Sigmoid colon (tissue), 3 donors: ENCODE data around the gene ZYG11A.

Experiments
- CTCF ChIP-seq, 4 experiments: fragments of 450-650 bp in 3 of 4; fragments of 200-600 bp in 1 of 4; IDR thresholded peaks; one replicate each; pipeline ENCODE4 v1.5.1; 2016 to 2019; ENCODE audit warnings: antibody characterized with exemption in 4 of 4, mild to moderate bottlenecking in 3 of 4, moderate library complexity in 2 of 4
- POLR2A ChIP-seq, 2 donors: fragments of 450-650 bp; IDR thresholded peaks; one replicate each; pipeline ENCODE4 v1.6.1; 2016; ENCODE audit warnings: antibody characterized with exemption in 2 of 2, mild to moderate bottlenecking in 2 of 2, moderate library complexity in 2 of 2

GRCh38 chr1:52928015-52928404, 85.5 kb downstream of the ZYG11A start:
- TF ChIP-seq CTCF (IDR thresholded peaks at IDR 0.05) (no peak), POLR2A (IDR thresholded peaks at IDR 0.05) (no peak)
